Measurements from ENCODE around the gene ADM.

- TF ChIP-seq CTCF (IDR thresholded peaks at IDR 0.05) (no peak), POLR2A (IDR thresholded peaks at IDR 0.05) (no peak)
Measured at GRCh38 chr11:10305964-10306918, 1.4 kb downstream of the ADM start.
